K562 (cell line): ENCODE measurements around the gene OXTR.

ENCODE experiments used
- CBX8 ChIP-seq: fragments of 200-600 bp; sonication (generic); IDR thresholded peaks from 2 replicates; pipeline ENCODE4 v1.6.1; 2012; ENCODE audit warnings: borderline replicate concordance, mixed run types, low read depth, mild to moderate bottlenecking, moderate library complexity, mixed read lengths, low read length, control low read depth, inconsistent platforms; ENCODE audit not compliant: poor library complexity, severe bottlenecking; ENCODE audit errors: extremely low read depth
- JUNB ChIP-seq: fragments of 450-650 bp; formaldehyde crosslinking; conservative IDR thresholded peaks from 2 replicates; pipeline ENCODE4 v1.4.0; 2020; ENCODE audit warnings: mild to moderate bottlenecking
- MNT ChIP-seq, 2 experiments: fragments of 450-650 bp; conservative IDR thresholded peaks; 2 replicates each; pipeline ENCODE4 v1.6.1; 2017; ENCODE audit warnings: mild to moderate bottlenecking in 2 of 2, moderate library complexity in 2 of 2
- PHF8 ChIP-seq: fragments of 200-600 bp; sonication (generic); IDR thresholded peaks from 2 replicates; pipeline ENCODE4 v1.6.1; 2012; ENCODE audit warnings: mixed run types, mild to moderate bottlenecking, inconsistent platforms, low read length, moderate library complexity, borderline replicate concordance
- POLR2A ChIP-seq: fragments of 450-650 bp; conservative IDR thresholded peaks from 2 replicates; pipeline ENCODE4 v1.6.1; 2016
- POU5F1 ChIP-seq: fragments of 150-350 bp; IDR thresholded peaks from 2 replicates; pipeline ENCODE4 v1.6.1; 2014; ENCODE audit warnings: borderline replicate concordance, low read length, low read depth, mild to moderate bottlenecking; ENCODE audit not compliant: partially characterized antibody
- TBP ChIP-seq: optimal IDR thresholded peaks from 2 replicates; pipeline ENCODE3; 2011; ENCODE audit warnings: low read depth, low read length, improper control_type of control experiment
- TCF7 ChIP-seq: sonication (generic); IDR thresholded peaks from 2 replicates; pipeline ENCODE4 v1.6.1; 2016; ENCODE audit warnings: antibody characterized with exemption, borderline replicate concordance
- ZFPM2 ChIP-seq: fragments of 250-450 bp; sonication (Bioruptor Pico); IDR thresholded peaks from 2 replicates; pipeline ENCODE4 v1.5.1; 2022; ENCODE audit warnings: mild to moderate bottlenecking
- TF ChIP-seq, protein P1 (sequence below), 3 experiments: IDR thresholded peaks in 2 of 3; conservative IDR thresholded peaks in 1 of 3; 2 replicates each; pipeline ENCODE4 v1.5.1; 2011 to 2012; ENCODE audit warnings: low read length in 3 of 3, mild to moderate bottlenecking in 3 of 3, control low read depth in 2 of 3, improper control_type of control experiment in 1 of 3, inconsistent platforms in 1 of 3, low read depth in 1 of 3, mixed read lengths in 1 of 3, moderate library complexity in 1 of 3; ENCODE audit not compliant: insufficient read depth in 2 of 3
- TF ChIP-seq, protein P2 (sequence below): IDR thresholded peaks from 3 replicates; pipeline ENCODE4 v1.6.1; 2011; ENCODE audit warnings: borderline replicate concordance, mild to moderate bottlenecking; ENCODE audit not compliant: insufficient read length, insufficient read depth

GRCh38 chr3:8777978-8778267, 8.5 kb upstream of the OXTR start:
- TF ChIP-seq, protein P1, sequence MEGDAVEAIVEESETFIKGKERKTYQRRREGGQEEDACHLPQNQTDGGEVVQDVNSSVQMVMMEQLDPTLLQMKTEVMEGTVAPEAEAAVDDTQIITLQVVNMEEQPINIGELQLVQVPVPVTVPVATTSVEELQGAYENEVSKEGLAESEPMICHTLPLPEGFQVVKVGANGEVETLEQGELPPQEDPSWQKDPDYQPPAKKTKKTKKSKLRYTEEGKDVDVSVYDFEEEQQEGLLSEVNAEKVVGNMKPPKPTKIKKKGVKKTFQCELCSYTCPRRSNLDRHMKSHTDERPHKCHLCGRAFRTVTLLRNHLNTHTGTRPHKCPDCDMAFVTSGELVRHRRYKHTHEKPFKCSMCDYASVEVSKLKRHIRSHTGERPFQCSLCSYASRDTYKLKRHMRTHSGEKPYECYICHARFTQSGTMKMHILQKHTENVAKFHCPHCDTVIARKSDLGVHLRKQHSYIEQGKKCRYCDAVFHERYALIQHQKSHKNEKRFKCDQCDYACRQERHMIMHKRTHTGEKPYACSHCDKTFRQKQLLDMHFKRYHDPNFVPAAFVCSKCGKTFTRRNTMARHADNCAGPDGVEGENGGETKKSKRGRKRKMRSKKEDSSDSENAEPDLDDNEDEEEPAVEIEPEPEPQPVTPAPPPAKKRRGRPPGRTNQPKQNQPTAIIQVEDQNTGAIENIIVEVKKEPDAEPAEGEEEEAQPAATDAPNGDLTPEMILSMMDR (IDR thresholded peaks at IDR 0.05 in 2 of 3, conservative IDR thresholded peaks at IDR 0.05 in 1 of 3; ENCODE audit: insufficient read depth in 2 of 3, low read depth in 1 of 3, low read length in 3 of 3), result no peak
- TF ChIP-seq MNT (conservative IDR thresholded peaks at IDR 0.05), result no peak
- no peak for TF ChIP-seq TBP
- no peak for TF ChIP-seq POLR2A
- no peak for TF ChIP-seq PHF8
- TF ChIP-seq CBX8, result no peak
- TF ChIP-seq JUNB, result no peak
- TF ChIP-seq, protein P2, sequence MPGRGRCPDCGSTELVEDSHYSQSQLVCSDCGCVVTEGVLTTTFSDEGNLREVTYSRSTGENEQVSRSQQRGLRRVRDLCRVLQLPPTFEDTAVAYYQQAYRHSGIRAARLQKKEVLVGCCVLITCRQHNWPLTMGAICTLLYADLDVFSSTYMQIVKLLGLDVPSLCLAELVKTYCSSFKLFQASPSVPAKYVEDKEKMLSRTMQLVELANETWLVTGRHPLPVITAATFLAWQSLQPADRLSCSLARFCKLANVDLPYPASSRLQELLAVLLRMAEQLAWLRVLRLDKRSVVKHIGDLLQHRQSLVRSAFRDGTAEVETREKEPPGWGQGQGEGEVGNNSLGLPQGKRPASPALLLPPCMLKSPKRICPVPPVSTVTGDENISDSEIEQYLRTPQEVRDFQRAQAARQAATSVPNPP, result no peak
- no peak for TF ChIP-seq TCF7
- no peak for TF ChIP-seq ZFPM2 (CRISPR knock-in tag)
- TF ChIP-seq POU5F1, result no peak
